ENCODE data around the gene MMP20.

Gene MMP20

GRCh38 chr11:102614485-102614884, 10.6 kb downstream of the MMP20 start:
- peaks cover 4% of the 10 kb centered on the region for H3K4me1 Mint-ChIP-seq
- peak in 1 of 3 experiments; percentile 14 for TF ChIP-seq CTCF (IDR thresholded peaks at IDR 0.05; ENCODE audit: unreplicated experiment in 3 of 3)
- H3K27ac Mint-ChIP-seq, result peak overlapping the region in 1 of 3 experiments; percentile 7
- H3K27me3 Mint-ChIP-seq (ENCODE audit: low read depth), result no peaks in the 10 kb centered on the region
- H3K4me3 Mint-ChIP-seq, result no peak overlapping the region
- H3K36me3 Mint-ChIP-seq (ENCODE audit: low read depth), result no peaks in the 10 kb centered on the region
- no peaks in the 10 kb centered on the region for H3K9me3 Mint-ChIP-seq

DNA sequence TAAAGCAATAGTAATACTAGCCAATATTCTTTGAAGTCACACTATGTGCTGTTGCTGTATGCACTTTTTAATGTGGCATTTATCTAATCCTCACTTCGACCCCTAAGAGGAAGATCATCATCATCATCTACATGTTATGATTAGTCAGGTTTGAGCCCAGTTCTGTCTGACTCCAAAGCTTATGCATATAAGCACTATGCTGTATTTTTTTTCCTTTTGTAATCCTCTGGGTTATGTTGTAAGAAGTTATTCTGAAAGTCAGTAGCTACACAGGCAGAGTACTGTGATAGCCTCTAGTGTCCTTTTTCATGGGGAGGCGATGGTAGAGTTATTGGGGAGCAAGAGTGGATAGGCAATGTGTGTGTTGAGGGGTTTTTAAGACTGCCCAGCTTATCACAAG, 11.1 kb downstream of the MMP20 start:
- H3K27me3 Mint-ChIP-seq (ENCODE audit: low read depth), result no peaks in the 10 kb centered on the region

GRCh38 chr11:102613450-102613849, 11.7 kb downstream of the MMP20 start:
- no peak for TF ChIP-seq CTCF (IDR thresholded peaks at IDR 0.05; ENCODE audit: unreplicated experiment in 3 of 3)
- no peaks in the 10 kb centered on the region for H3K27me3 Mint-ChIP-seq (ENCODE audit: low read depth)
- H3K27ac Mint-ChIP-seq, result peak overlapping the region in 1 of 3 experiments; percentile 28
- H3K4me1 Mint-ChIP-seq, result peaks cover 4% of the 10 kb centered on the region
- no peaks in the 10 kb centered on the region for H3K36me3 Mint-ChIP-seq (ENCODE audit: low read depth)
- H3K4me3 Mint-ChIP-seq, result no peak overlapping the region
- no peaks in the 10 kb centered on the region for H3K9me3 Mint-ChIP-seq

More for the DNA sequence above, 11.1 kb downstream of the MMP20 start:
- Mint-ChIP-seq H3K27ac (peak overlapping the region in 1 of 3 experiments; percentile 7), H3K9me3 (no peaks in the 10 kb centered on the region), H3K4me1 (peaks cover 4% of the 10 kb centered on the region), H3K4me3 (no peak overlapping the region), H3K36me3 (ENCODE audit: low read depth) (no peaks in the 10 kb centered on the region)
- TF ChIP-seq CTCF (IDR thresholded peaks at IDR 0.05; ENCODE audit: unreplicated experiment in 3 of 3), result no peak

DNA sequence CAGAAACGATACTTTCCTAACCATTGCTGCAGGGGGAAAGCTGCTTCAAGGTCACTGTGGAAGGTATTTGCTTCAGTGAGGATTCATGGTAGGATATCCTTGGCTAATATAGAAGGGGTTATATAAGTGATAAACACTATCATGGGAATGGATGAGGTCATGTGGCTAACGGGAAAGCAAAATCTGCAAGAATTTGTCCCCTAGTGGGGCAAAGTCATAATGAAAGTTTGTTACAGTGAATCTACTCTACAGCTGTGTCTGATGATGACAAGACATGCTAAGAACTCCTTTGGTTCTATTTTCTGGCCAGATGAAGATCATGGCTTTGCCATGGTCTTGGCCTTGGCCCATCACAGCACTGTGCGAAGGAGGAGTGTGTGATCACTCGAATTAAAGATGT, 13.8 kb downstream of the MMP20 start:
- H3K27ac Mint-ChIP-seq, result peak overlapping the region in 2 of 3 experiments; percentile 9 to 37
- no peak for TF ChIP-seq CTCF (IDR thresholded peaks at IDR 0.05; ENCODE audit: unreplicated experiment in 3 of 3)
- no peaks in the 10 kb centered on the region for H3K27me3 Mint-ChIP-seq (ENCODE audit: low read depth)
- no peak overlapping the region for H3K4me3 Mint-ChIP-seq
- H3K4me1 Mint-ChIP-seq, result peaks cover 4% of the 10 kb centered on the region
- no peaks in the 10 kb centered on the region for H3K36me3 Mint-ChIP-seq (ENCODE audit: low read depth)
- no peaks in the 10 kb centered on the region for H3K9me3 Mint-ChIP-seq

- Mint-ChIP-seq H3K27me3 (ENCODE audit: low read depth) (no peaks in the 10 kb centered on the region), H3K27ac (no peak overlapping the region), H3K36me3 (ENCODE audit: low read depth) (no peaks in the 10 kb centered on the region), H3K4me3 (no peak overlapping the region), H3K4me1 (peaks cover 4% of the 10 kb centered on the region), H3K9me3 (no peaks in the 10 kb centered on the region)
- TF ChIP-seq CTCF (IDR thresholded peaks at IDR 0.05; ENCODE audit: unreplicated experiment in 3 of 3), result no peak
These were observed 14.9 kb downstream of the MMP20 start for GRCh38 chr11:102610200-102610599.

GRCh38 chr11:102608699-102609098, 16.4 kb downstream of the MMP20 start:
- no peak for TF ChIP-seq CTCF (IDR thresholded peaks at IDR 0.05; ENCODE audit: unreplicated experiment in 3 of 3)
- Mint-ChIP-seq H3K4me1 (peaks cover 4% of the 10 kb centered on the region), H3K9me3 (no peaks in the 10 kb centered on the region), H3K36me3 (ENCODE audit: low read depth) (no peaks in the 10 kb centered on the region), H3K27ac (no peak overlapping the region), H3K4me3 (no peak overlapping the region), H3K27me3 (ENCODE audit: low read depth) (no peaks in the 10 kb centered on the region)

Measured in nephron (organoid).